T-helper 2 cell treated with Interferon-gamma antibody and Interleukin-4, amounts not matched to agents 100 ng/mL and 5 ng/mL, for 36 hours (primary cell): ENCODE results near the gene C16orf86. TPM values are rescaled to one million over a fixed set of nuclear protein-coding genes. Genes with fewer than 3 reads are reported as not detected.

Source experiments
- intact Hi-C: fragments of 100-400 bp; cut with micrococcal nuclease; formaldehyde crosslinking; loops from one replicate; pipeline ENCODE4 v1.15.1; 2023
- total RNA-seq: library from RNA; stranded (reverse); gene quantifications from 2 replicates; pipeline ENCODE4 v1.2.3, GENCODE V29; 2022

The C16orf86 gene
- total RNA-seq, 1 donor from 2014 or later = 0.95 TPM

DNA sequence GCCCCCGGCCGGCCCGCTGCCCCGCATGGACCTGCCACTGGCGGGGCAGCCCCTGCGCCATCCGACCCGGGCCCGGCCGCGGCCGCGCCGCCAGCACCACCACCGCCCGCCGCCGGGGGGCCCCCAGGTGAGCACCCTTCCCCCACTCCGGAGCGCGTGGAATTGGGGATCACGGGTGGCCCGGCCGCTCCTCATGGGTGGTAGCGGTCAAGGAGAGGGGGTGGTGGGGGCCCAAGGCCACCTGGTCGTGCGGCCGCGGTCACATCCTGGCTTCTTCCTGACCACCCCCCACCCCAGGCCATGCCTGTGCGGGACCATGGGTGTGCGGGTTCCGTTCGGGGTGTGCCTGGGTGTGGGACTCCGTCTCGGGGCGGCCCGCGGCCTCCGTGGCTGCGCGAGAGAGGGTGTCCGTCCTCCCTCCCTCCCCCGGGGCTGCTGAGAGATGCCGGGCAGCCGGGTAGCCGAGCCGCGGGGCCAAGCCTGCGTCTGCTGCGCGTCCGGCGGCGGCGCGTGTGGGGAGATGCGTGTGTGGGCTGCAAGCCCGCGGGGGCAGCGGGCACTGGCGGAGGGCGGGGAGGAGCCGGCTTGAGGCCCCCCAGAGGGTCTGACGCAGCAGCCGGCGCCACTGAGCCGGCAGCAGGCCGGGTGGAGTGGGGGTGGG lies 13.4 kb upstream of the C16orf86 start:
- intact Hi-C loops = no loop called here

DNA sequence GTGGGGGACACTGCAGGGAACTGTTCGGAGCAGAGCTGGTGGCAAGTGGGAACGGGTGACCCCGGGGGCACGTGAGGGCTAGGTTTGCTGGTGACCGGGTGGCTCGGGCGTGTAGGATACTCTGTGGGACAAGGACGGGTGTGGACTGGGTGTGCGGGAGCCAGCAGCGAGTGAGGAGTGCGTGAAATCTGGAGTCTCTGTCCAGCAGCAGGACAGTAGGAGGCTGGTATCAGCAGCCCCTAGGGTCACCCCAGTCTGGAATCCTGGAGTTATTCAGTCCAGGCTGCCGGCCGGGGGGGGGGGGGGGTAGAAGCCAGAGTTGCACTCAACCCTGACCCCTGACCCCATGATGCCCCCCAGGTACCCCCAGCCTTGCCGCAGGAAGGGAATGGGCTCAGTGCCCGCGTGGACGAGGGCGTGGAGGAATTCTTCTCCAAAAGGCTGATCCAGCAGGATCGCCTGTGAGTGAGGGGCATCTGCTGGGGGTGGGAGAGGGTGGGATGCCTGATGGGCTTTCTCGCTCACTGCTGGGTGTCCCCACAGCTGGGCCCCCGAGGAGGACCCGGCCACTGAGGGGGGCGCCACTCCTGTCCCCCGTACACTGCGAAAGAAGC lies 12.7 kb upstream of the C16orf86 start:
- intact Hi-C loops = no loop called here

- intact Hi-C loops = no loop called here
Observed at GRCh38 chr16:67654403-67654911, 12.2 kb upstream of the C16orf86 start.

GRCh38 chr16:67655363-67655762 lies 11.3 kb upstream of the C16orf86 start:
- intact Hi-C loops = no loop called here

DNA sequence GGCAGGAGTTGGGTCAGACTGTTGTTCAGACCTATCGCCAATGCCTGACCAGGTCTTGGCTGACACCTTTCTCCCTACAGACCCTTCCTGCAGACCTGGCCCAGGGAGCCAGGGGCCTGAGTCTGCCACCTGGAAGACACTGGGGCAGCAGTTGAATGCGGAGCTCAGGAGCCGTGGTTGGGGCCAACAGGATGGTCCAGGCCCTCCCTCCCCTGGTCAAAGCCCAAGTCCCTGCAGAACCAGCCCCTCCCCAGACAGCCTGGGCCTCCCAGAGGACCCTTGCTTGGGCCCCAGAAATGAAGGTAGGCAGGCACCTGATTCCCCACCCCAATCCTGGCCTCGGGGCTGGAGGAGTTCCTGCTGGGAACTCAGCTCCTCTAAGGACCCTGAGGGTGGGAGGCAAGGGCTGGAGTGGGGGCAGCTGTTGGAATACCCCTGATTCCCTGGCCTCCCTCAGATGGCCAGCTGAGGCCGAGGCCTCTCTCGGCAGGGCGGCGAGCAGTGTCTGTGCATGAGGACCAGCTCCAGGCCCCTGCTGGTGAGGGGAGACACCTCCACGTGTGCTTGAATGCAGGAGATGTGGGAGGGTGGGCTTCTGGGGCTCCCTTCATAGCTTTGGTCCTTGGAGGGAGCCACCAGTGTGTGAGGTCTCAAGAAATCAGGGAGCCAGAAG lies 10.1 kb upstream of the C16orf86 start:
- intact Hi-C loops = no loop called here

- intact Hi-C loops = no loop called here
Observed at GRCh38 chr16:67657017-67657608, 9.5 kb upstream of the C16orf86 start.

DNA sequence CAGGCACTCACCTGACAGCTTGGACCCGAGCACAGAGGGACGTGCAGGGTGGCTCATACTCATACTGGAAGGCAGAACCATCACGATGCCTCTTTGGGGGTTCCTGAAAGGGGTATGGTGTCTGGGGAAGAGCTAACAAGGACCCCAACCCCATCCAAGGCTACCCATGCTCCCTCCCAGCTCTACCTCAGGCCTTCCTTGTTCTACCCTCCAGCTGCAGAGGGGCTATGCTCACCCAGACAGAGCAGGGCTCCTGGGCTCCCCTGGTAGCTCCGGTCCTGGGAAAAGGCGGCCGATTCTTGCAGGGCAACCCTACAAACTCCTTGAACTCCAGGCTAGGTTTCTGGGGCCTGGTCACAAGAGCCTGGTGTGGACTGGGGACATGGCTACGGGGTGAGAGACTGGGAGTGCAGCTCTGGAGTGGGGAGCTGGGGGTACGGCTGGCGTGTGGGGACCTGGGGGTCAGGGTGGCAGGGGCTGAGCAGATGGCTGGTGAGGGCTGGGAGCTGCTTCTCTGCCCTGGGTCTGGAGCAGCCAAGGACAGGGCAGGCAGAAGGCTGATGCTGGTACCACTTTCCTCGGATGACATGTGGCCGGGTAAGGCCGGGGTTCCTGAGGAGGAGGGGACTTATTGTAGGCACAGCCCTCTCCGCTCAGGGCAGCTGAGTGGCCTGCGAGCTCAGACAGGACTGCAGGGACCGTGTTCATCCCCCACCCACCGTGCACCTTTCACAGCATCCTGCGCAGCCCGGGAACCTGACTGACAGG lies 8.7 kb upstream of the C16orf86 start:
- intact Hi-C loops = no loop called here

- intact Hi-C loops = no loop called here
Observed at GRCh38 chr16:67658849-67659674, 7.6 kb upstream of the C16orf86 start.

DNA sequence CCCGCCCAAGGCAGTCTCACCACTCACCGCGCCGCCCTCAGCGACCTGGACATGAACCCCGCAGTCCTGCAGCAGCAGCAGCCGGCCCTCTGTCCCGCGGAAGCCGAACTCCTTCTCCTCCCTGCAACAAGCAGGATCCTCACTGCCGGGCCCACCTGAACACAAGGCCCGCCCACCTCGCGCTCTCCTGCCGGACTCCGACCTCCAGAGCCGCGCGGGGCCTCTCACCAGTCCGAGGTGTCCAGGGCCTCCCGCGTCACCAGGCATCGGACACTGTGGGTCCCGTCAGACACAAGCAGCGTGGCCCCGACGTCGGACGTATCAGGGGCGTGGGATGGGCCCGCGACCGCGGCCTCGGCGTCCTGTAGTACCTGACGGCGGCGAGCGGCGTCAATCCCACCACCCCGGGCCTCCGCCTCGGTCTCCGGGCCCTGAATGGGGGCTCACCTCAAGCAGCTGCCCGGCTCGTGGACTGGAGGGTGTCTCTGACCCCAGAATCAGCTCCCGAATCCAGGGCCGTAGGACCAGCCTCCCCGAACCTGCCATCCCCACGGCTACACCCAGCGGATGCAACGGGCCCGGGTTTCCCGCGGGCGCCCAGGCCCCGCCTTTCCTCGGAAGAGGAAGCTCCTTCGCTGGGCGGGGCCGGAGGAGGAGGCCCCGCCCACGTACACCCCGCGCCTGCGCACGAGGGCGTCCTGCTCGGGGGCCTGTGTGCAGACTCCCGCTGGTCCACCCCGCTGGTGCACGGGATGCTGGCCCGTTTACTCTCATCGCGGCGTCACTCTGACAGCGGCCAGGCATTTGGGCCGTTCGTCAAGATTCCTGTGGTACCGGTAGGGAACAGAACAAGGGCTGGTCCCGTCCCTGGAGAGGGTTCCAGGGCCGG lies 6.7 kb upstream of the C16orf86 start, which contains the start of gene ACD:
Gene ACD (minus strand): TSS at position 586 of the 889 bp plus-strand sequence. CDS start 40 bp downstream, at position 546.
- intact Hi-C loops = loop anchor here (1.0 to 10.0 kb wide), 8 partner anchors 8 to 415 kb away; partner anchors contain the start of genes ATP6V0D1, CARMIL2, CENPT and CTCF

DNA sequence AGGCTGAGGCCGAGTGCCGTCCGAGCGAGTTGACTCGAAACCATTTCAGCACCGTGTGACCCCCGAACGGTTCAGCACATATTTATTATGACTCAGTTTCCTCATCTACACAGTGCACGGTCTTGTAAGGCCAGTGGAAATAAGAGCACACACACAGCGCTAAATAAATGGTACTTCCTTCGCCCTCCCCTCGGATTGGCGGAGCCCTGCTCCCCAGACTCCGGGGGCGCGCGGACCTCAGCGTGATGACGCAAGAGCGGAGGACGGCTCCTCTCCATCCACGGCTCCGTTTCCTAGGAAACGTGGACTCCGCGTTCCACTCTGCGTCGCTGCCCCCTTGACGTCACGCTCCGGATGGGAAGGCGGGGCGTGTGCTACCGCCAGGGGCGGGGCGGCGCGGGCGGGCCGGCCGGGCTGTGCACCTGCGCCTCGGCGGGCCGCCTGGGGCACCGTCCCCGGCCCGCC lies 6.0 kb upstream of the C16orf86 start, which contains the start of gene PARD6A:
Gene PARD6A (plus strand): TSS at position 397 of the 465 bp plus-strand sequence. CDS start 79 bp downstream, outside the sequence.
- intact Hi-C loops = loop anchor here (1.0 to 10.0 kb wide), 8 partner anchors 8 to 416 kb away; partner anchors contain the start of genes ATP6V0D1, CARMIL2, CENPT and CTCF

DNA sequence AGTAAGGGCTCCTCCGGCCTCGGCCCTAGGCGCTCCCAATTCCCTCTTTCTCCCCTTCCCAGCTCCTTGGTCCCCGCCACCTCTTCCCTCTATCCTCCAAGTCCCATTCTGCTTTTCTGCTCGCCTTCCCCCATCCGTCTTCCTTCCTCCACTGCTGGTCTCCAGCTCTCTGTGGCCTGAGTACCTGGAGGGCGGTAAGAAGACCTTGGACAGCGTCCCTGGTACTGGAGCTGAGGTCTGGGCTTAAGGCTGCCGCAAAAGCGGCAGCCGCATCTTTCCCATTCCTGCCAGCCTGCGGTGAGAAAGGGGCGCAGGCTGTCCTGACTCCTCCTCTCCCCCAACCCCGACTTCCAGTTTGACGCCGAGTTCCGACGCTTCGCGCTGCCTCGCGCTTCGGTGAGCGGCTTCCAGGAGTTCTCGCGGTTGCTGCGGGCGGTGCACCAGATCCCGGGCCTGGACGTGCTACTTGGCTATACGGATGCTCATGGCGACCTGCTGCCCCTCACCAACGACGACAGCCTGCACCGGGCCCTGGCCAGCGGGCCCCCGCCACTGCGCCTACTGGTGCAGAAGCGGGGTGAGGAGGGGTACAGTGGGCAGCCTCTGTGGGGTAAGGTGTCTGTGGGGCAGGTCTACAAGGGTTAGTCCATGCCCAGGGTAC lies 5.4 kb upstream of the C16orf86 start:
- intact Hi-C loops = loop anchor here (2.0 to 10.0 kb wide), 3 partner anchors 16 to 416 kb away; partner anchors contain the start of genes CARMIL2, CENPT, FHOD1 and NUTF2

DNA sequence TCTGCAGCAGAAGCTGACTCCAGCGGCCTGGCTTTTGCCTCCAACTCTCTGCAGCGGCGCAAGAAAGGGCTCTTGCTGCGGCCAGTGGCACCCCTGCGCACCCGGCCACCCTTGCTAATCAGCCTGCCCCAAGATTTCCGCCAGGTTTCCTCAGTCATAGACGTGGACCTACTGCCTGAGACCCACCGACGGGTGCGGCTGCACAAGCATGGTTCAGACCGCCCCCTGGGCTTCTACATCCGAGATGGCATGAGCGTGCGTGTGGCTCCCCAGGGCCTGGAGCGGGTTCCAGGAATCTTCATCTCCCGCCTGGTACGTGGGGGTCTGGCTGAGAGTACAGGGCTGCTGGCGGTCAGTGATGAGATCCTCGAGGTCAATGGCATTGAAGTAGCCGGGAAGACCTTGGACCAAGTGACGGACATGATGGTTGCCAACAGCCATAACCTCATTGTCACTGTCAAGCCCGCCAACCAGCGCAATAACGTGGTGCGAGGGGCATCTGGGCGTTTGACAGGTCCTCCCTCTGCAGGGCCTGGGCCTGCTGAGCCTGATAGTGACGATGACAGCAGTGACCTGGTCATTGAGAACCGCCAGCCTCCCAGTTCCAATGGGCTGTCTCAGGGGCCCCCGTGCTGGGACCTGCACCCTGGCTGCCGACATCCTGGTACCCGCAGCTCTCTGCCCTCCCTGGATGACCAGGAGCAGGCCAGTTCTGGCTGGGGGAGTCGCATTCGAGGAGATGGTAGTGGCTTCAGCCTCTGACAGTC lies 4.5 kb upstream of the C16orf86 start:
- intact Hi-C loops = loop anchor here (2.0 to 10.0 kb wide), 3 partner anchors 17 to 417 kb away; partner anchors contain the start of genes CARMIL2, CENPT, FHOD1 and NUTF2

- intact Hi-C loops = loop anchor here (10.0 kb wide), 2 partner anchors 182 to 418 kb away; partner anchors contain the start of genes CENPT, FHOD1, NUTF2 and SLC9A5
Observed at GRCh38 chr16:67662653-67663010, 4.0 kb upstream of the C16orf86 start.

- intact Hi-C loops = loop anchor here (10.0 kb wide), 2 partner anchors 181 to 419 kb away; partner anchors contain the start of genes CENPT, FHOD1, NUTF2 and SLC9A5
Observed at GRCh38 chr16:67663151-67663876, 3.3 kb upstream of the C16orf86 start.

DNA sequence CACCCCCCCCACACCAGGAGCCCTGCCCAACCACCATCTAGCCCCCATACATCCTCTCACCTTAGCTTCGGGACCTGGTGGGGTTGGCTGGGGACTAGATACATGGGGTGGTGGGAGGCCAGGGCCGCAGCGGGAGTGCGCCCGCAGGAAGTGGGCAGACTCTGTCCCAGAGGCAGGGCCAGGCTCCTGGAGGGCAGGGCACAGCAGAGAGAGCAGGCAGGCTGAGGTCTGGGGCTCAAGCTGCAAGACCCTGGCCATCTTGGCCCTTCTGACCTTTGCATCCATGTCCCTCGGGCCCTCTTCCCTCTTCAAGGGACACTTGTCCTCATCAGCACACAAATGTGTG lies 2.8 kb upstream of the C16orf86 start:
- intact Hi-C loops = loop anchor here (10.0 kb wide), 2 partner anchors 181 to 419 kb away; partner anchors contain the start of genes CENPT, FHOD1, NUTF2 and SLC9A5

DNA sequence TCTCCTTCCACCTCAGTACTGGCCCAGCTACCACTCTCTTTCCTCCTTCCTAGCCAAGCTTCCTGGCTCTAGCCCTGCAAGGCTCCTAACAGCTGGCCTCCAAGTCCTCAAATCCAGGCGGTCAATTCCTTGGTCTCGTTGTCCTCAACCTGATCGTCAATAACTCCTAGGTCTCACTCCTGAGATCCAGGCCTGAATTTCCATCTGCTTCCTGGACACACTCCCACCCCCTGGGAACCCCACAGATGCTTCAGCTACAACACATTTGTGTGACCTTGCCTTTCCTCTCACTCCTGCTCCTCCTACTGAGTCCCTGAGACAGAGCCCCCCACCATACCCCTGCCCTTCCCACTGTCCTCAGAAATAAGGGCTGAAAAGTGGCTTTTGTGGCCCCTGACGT lies 2.4 kb upstream of the C16orf86 start:
- intact Hi-C loops = loop anchor here (10.0 kb wide), 2 partner anchors 181 to 419 kb away; partner anchors contain the start of genes CENPT, FHOD1, NUTF2 and SLC9A5
